HG03175 (cell line): ENCODE measurements around the gene SPAG8.
A peak's percentile ranks its signal among the peaks of the same experiment; 100 is the strongest.

Experiments
- ATAC-seq: cut with Tn5 transposase; IDR thresholded peaks from one replicate; pipeline ENCODE4 v1.9.1; 2021; ENCODE audit warnings: mild to moderate bottlenecking, moderate library complexity; ENCODE audit not compliant: unreplicated experiment

SPAG8 gene

GRCh38 chr9:35840881-35841644 lies 29.0 kb upstream of the SPAG8 start:
- no peak for ATAC-seq

- no peak for ATAC-seq
Measured at GRCh38 chr9:35839926-35840325, 27.9 kb upstream of the SPAG8 start.

- ATAC-seq, result no peak
Measured at GRCh38 chr9:35836595-35836994, 24.5 kb upstream of the SPAG8 start.

DNA sequence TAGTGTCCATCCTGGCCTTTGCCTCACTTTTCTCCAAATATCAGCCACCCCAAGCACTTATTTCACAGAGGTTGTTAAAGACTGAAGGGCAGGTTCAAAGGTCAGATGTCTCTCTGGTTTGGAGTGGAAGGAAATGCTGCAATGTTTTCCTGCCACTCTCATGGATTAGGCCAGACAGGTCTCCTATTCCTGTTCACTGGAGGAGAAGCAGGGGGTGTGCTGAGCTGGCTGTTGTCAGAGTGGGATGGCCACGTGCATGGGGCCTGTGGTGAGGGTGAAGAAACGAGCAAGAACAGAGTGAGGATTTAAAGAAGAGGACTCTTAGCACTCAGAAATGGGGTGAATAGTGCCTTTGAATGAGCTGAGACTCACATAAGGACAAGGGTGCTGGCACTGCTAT lies 23.7 kb upstream of the SPAG8 start:
- no peak for ATAC-seq

DNA sequence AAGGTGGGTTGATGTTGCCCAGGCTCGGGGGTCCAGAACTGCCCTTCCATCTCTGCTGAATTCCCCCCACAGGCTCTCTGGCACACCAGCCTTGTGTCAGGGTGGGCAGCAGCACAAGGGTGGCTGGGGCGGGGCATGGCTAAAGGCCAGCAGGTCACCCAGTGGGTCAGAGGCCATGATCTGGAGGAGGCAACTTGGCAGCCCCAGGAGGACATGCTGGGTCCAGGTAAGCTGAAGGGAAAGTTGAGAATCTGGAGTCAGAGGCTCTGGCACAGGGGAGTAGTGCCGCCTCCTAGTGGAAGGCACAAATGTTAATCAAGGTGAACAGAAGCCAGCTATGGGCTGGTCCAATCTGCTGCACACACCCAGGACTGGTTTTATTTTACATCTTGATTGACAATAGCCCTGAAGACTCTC lies 23.2 kb upstream of the SPAG8 start:
- no peak for ATAC-seq

DNA sequence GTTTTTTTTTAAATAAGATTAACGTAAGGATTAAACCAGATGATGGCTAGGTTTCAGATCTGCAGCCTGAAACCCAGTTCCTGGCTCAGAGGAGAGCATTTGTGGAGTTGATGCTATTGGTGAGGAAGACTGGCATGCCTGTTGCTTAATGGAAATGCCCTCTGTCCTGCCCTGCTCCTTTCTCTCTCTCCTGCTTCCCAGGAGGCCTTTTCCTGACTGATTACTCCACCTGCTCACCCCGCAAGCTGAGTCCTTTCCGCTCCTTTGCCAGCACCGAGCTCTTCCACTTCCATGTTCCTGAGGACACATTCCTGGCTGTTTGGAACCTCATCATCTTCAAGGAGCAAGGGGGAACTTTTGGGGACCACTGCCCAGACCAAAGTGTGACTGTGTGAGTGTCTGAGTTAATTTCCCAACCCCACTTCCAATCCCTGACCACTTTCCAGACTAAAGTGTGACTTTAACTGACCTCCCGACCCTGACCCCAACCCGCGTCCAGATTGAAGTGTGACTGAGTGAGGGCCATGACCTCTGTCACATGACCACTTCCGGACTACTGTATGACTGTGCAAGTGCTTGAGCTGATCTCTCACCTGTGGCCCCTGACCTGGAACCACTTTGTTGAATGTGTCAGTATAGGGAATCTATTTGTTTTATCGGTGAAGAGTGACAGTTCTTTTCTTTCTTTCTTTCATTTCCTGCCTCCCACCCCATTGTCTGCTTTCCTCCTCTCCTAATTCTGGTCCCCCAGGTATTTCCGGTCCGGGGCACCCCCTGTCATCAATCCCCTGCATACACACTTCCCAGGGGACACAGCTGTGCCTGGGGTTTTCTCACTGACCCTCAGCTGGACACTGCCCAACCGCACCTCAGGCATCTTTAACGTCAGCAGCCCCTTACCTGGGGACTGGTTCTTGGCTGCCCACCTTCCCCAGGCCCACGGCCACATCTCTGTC lies 22.5 kb upstream of the SPAG8 start:
- no peak for ATAC-seq

DNA sequence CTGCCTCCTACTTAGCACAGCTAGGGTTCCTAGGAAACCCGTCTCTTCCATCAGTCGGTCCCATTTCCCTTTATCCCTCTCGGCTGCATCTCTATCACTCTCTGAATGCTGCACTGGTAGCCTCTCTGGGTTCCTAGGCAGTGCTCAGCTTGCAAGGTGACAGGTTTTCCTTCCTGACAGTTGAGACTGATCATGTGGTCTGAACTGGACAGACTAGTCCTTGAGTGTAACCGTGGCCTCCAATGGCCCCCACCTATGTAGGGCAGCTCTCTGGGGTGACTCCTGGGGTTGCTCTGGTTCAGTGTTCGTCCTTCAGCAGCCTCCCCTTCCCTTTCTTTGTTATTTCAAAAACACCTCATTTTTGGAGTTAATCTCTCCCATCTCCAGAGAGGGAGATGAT lies 20.8 kb upstream of the SPAG8 start:
- no peak for ATAC-seq

DNA sequence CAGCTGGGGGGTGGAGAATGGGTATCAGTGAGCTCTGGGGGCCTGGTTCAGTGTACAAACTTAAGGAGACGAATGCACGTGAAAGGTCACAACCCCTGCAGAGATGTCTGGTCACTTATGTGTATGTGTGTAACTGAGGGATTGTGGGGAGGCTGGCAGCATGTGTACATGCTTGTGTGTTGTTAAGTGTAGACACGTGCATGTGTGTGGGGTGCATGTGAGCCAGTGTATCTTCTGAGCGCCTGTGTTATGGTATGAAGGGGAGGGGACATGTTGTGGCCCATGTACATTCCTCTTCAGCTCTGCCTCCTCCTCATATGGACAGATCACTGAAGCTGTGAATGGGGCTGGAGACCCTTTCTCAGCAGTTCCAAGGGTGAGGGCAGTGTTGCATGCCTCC lies 19.0 kb upstream of the SPAG8 start:
- no peak for ATAC-seq

GRCh38 chr9:35829764-35830096 lies 17.7 kb upstream of the SPAG8 start:
- no peak for ATAC-seq

- peak; percentile 84 for ATAC-seq
Measured at GRCh38 chr9:35829084-35829763, 17.2 kb upstream of the SPAG8 start, which contains the start of gene TMEM8B. TMEM8B (plus strand) TSS chr9:35829228; CDS start chr9:35829448, 220 bp downstream.

DNA sequence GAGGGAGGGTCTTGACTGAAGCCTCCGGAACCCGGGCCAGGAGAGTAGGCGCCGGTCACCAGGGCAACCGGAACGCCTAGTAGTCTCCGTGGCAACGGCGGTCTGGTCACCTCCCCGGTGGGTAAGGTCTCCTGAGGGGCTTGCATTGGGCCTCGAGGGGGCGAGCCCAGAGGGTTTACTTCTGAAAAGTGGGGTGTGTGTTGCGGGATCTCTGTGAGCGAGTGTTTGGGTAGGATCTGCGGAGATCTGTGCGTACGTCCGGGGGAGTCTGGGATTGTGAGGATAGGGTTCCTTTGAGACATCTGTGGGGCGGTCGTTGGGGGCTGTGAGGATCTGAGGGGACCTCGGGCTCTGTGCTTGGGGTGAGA lies 16.6 kb upstream of the SPAG8 start, which contains the start of gene FAM221B:
FAM221B (minus strand) TSS at position 17 of the 368 bp plus-strand sequence. CDS start 2,571 bp downstream, outside the sequence.
- ATAC-seq, result no peak

GRCh38 chr9:35827486-35827885 lies 15.4 kb upstream of the SPAG8 start:
- ATAC-seq, result no peak

GRCh38 chr9:35826071-35826701 lies 14.1 kb upstream of the SPAG8 start:
- peak; percentile 59 for ATAC-seq

DNA sequence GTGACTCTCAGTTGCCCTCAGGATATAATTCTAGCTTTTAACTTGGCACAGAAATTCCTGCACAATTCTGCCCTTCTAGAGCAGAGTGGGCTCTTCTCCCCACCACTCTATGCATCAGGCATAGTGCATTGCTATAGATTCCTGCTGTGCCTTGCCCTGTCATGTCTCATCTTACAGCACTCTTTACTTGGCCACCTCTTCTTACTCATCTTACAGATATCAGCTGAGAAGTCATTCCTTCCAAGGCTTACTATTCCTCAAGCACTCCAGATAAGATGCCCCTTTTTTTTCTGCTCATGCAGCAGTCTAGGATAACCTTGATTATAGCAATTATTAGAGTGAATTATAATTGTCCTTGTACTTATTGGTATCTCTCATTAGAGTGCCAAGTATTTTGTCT lies 10.9 kb upstream of the SPAG8 start:
- no peak for ATAC-seq

DNA sequence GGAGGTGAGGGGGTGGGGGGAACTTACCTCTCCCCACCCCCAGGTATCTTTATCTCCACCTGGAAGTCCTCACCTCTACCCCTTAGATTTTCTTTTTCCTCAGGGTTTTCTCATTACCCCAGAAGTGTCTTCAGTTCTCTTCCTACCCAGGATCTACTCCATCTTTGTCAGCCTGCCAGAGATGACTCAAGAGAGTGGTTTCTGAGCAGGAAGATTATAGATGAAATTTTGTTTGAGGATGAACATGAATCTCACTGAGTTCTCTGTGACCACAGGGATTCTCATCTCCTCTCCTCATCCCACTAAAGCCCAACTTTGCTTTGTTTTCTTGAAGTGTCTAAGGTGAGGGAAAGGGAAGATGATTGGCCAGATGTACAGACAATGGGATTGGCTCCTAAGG lies 8.0 kb upstream of the SPAG8 start:
- no peak for ATAC-seq

DNA sequence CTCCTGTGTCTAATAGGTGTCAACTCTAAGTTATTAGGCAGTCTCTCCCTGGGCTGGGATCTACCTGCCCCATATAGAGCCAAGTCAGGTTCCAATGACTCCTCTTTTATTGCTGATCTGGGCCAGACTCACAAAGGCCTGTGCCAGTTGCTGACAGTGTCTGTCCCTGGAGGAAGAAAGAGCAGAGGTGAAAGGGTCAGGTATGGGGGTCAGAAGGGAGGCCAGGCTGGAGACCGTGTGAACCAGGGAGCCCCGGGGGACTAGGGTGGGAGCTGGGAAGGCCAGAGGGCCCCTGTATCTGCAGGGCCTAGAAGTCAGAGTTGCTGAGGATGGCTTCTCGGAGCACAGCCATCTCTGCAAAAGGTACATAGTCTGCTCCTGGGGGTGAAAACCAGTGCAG lies 6.3 kb upstream of the SPAG8 start:
- no peak for ATAC-seq

DNA sequence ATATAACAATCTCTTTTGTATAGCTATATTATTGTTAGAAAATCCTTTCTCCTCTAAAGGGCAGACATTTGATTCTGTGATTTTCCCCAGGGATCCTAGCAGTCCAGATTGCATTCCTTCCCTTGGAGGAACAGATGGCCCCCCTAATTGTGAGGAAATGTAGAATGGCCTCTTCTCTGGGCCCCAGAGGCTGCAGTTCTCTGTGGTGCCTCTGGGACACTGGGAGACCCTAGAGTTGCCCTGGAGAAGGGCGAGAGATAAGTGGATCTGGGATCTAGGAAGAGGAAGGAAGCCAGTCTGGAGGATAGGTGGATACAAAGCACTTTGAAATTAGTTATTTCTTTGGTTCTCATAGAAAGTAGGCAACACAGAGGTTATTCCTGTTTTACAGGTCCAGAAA lies 4.6 kb upstream of the SPAG8 start:
- no peak for ATAC-seq

- peak; percentile 77 for ATAC-seq
Measured at GRCh38 chr9:35814841-35815543, 2.9 kb upstream of the SPAG8 start, which contains the start of gene HINT2. HINT2 (minus strand) TSS chr9:35815042; CDS start chr9:35814979, 63 bp downstream.

GRCh38 chr9:35814106-35814840 lies 2.2 kb upstream of the SPAG8 start:
- peak; percentile 25 for ATAC-seq
